ENCODE data around the gene FBXO24.
"Not testable (repeated sequence)": the region's sequence is repeated elsewhere in the genome, so short reads cannot be mapped to it uniquely, and the experiment has no call there.

The FBXO24 gene

DNA sequence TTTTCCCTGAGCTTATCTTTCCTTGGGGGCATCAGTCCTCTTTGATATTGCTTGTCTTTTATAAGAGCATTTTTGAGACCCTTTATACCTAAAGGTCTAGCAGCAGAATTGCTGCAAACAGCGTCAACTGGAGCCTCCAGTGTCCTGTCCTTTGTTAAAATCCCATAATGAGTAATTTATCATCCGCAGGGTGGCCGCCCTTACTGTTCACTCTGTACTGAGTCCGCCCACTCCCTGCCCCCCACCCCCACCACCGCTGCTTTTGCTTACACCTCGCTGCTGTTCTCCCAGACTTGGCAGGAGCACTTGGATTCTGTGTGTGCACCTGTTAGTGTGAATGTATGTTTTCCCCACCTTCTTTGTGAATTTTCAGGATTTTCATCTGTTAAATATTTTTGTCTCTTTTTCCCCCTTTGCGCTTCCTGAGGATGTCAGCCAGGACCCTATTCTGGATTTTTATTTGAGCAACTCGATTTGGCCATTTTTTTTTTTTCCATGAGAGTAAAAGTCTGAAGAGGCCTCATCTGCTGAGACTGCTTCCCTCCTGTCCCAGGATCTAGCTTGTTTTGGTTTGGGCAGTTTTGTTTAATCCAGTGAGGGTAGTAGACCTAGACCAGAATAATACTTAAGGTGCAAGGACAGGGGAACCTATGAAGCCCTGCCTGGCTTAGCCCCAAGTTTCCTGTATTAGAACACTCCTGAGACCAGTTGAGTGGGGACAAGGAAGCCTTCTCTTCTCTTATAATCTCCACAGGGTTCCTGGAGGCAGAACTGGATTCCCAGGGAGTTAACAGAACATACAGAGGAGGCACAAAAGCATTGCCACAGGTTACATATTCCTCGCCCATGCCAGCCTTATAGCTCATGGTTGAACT is 39.0 kb upstream of the FBXO24 start:
- Mint-ChIP-seq H3K4me1 (ENCODE audit: low read depth) (peaks cover 66% of the 10 kb centered on the region), H3K4me3 (peak overlapping the region; percentile 64), H3K36me3 (ENCODE audit: low read depth) (peaks cover 16% of the 10 kb centered on the region), H3K27me3 (ENCODE audit: low read depth) (no peaks in the 10 kb centered on the region), H3K27ac (peak overlapping the region; percentile 93), H3K9me3 (no peaks in the 10 kb centered on the region)

DNA sequence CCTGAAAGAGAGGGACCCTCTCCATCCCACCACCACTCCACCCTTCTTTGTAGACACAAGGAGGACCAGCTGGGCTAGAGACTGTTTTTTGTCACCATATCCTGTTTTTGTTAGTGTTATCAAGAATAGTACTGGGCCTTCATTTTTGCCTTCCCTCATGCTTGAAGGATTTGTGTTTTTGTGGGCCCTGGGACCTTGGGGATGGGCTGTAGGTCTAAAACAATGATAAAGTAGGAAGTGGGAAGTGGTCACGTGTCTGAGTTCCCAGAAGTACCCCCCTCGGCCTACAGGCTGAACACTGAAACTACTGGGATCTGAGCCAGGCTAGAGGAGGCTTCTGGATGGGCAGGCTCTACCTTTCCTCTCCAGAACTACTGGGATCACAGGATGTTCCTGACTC is 38.3 kb upstream of the FBXO24 start:
- peaks cover 66% of the 10 kb centered on the region for H3K4me1 Mint-ChIP-seq (ENCODE audit: low read depth)
- H3K27me3 Mint-ChIP-seq (ENCODE audit: low read depth), result no peaks in the 10 kb centered on the region
- peak overlapping the region; percentile 93 for H3K27ac Mint-ChIP-seq
- H3K9me3 Mint-ChIP-seq, result no peaks in the 10 kb centered on the region
- H3K4me3 Mint-ChIP-seq, result peak overlapping the region; percentile 64
- peaks cover 21% of the 10 kb centered on the region for H3K36me3 Mint-ChIP-seq (ENCODE audit: low read depth)

DNA sequence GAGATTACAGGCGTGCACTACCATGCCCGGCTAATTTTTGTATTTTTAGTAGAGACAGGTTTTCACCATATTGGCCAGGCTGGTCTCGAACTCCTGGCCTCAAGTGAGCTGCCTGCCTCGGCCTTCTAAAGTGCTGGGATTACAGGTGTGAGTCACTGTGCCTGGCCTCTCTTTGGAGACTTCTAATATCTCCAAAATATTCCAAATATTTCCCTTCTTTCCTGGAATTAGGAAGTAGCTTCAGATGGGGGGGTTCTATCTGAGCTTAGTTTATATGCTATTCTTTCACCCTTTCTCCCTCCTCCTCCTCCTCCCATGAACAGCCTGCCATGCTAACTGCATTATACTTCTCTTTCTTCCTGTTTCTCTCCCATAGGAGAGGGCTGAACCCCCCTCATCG is 37.7 kb upstream of the FBXO24 start:
- Mint-ChIP-seq H3K4me3 (peak overlapping the region; percentile 46), H3K4me1 (ENCODE audit: low read depth) (peaks cover 62% of the 10 kb centered on the region), H3K36me3 (ENCODE audit: low read depth) (peaks cover 21% of the 10 kb centered on the region), H3K27ac (peak overlapping the region; percentile 93)
- not testable (repeated sequence) for H3K9me3 Mint-ChIP-seq; H3K27me3 Mint-ChIP-seq (ENCODE audit: low read depth)

DNA sequence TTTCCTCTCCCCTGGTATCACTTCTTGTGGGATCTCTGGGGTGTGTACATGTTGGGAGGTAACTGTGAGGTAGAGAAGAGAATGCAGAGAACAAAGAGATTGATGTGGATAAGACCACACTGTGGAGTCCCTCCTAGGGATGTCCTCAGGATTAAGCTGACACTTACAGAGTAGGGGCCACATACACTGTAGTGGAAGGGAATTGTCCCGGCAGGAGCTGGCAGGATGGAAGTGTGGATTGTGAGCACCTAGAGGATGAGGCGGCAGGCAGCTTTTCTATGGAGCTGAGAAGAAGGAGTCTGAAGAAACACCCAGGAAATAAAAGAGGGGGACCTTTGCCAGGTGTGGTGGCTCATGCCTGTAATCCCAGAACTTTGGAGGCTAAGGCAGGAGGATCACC is 33.6 kb upstream of the FBXO24 start:
- Mint-ChIP-seq H3K27ac (peak overlapping the region; percentile 18), H3K4me1 (ENCODE audit: low read depth) (peaks cover 25% of the 10 kb centered on the region), H3K36me3 (ENCODE audit: low read depth) (peaks cover 35% of the 10 kb centered on the region), H3K27me3 (ENCODE audit: low read depth) (no peaks in the 10 kb centered on the region), H3K9me3 (no peaks in the 10 kb centered on the region), H3K4me3 (no peak overlapping the region)

DNA sequence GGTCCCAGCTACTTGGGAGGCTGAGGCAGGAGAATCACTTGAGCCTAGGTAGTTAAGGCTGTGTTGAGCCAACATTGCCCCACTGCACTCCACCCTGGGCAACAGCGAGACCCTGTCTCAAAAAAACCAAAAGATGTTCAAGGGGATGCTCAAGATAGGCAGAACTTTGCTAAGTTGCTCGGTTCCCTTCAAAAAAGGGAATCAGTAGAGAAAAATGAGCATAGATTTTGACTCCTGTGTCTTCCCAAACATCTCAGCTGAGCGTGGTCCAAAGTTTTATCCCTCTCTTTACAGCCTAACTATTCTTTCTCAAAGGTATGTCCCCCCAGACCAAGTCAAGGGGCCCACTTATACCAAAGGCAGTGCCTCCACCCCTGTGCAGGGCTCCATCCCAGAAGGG is 33.1 kb upstream of the FBXO24 start:
- H3K27ac Mint-ChIP-seq, result no peak overlapping the region
- no peaks in the 10 kb centered on the region for H3K9me3 Mint-ChIP-seq
- peaks cover 32% of the 10 kb centered on the region for H3K36me3 Mint-ChIP-seq (ENCODE audit: low read depth)
- no peak overlapping the region for H3K4me3 Mint-ChIP-seq
- peaks cover 20% of the 10 kb centered on the region for H3K4me1 Mint-ChIP-seq (ENCODE audit: low read depth)
- H3K27me3 Mint-ChIP-seq (ENCODE audit: low read depth), result no peaks in the 10 kb centered on the region

DNA sequence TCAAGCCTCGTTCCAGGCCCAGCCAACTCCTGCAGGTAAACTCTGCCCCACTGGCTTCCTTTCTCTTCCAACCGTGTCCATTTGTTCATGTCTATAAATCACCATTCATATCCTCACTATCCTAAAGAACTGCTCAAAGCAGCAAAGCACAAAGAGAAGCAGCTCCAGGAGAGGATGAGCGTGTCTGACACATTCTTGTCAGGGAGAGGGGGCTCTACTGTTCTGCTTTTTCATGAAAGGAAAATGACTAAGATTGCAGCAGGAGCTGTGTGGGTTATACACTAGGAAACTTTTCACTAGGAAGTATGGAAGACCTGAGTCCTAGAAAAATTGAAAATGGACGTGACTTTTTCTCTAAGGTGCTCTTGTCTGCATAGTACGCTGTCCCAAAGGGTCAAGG is 30.4 kb upstream of the FBXO24 start:
- Mint-ChIP-seq H3K9me3 (no peaks in the 10 kb centered on the region), H3K4me1 (ENCODE audit: low read depth) (peaks cover 11% of the 10 kb centered on the region), H3K27ac (no peak overlapping the region), H3K36me3 (ENCODE audit: low read depth) (peaks cover 25% of the 10 kb centered on the region), H3K27me3 (ENCODE audit: low read depth) (no peaks in the 10 kb centered on the region), H3K4me3 (no peak overlapping the region)

DNA sequence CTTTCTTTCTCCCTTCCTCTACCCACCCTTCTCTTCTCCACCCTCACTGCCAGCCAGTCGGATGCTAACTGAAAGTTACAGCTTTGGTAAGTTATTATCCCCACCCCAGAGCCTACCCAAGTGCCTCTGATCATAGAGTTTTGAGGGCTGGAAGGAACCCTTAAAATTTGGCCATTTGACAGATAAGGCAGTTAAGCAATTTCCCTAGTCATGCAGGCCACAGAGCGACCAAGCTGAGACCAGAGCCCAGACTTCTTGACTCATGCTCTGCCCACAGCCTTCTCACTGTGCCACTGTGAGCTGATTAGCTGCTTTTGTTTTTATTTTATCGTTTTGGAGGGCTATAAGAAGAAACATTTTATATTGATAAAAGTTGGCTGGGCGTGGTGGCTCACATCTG is 29.6 kb upstream of the FBXO24 start:
- H3K4me1 Mint-ChIP-seq (ENCODE audit: low read depth), result peaks cover 10% of the 10 kb centered on the region
- no peak overlapping the region for H3K27ac Mint-ChIP-seq

DNA sequence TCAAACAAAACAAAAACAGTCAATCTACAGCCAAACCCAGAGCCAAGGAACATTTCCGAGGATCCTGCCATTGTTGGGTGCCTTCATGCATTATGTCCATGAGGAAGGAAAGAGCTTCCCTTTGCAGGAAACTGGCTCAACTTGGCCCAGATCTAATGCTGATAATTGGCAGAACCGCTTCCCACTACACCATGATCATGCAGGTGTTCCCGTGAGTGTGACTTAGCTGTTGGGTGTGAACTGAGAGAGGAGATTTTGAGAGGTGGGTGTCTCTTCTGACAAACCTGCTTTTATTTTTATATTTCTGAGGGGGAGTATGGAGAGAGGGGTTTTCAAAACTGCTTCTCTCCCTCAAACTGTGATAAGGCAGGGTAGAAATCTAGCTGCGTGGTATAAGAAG is 27.0 kb upstream of the FBXO24 start:
- no peak overlapping the region for H3K27ac Mint-ChIP-seq
- no peak overlapping the region for H3K4me3 Mint-ChIP-seq
- H3K27me3 Mint-ChIP-seq (ENCODE audit: low read depth), result no peaks in the 10 kb centered on the region
- H3K4me1 Mint-ChIP-seq (ENCODE audit: low read depth), result peaks cover 8% of the 10 kb centered on the region
- peaks cover 20% of the 10 kb centered on the region for H3K36me3 Mint-ChIP-seq (ENCODE audit: low read depth)
- H3K9me3 Mint-ChIP-seq, result no peaks in the 10 kb centered on the region

More for the DNA sequence above, 29.6 kb upstream of the FBXO24 start:
- no peaks in the 10 kb centered on the region for H3K27me3 Mint-ChIP-seq (ENCODE audit: low read depth)
- peaks cover 24% of the 10 kb centered on the region for H3K36me3 Mint-ChIP-seq (ENCODE audit: low read depth)
- no peaks in the 10 kb centered on the region for H3K9me3 Mint-ChIP-seq
- H3K4me3 Mint-ChIP-seq, result no peak overlapping the region

DNA sequence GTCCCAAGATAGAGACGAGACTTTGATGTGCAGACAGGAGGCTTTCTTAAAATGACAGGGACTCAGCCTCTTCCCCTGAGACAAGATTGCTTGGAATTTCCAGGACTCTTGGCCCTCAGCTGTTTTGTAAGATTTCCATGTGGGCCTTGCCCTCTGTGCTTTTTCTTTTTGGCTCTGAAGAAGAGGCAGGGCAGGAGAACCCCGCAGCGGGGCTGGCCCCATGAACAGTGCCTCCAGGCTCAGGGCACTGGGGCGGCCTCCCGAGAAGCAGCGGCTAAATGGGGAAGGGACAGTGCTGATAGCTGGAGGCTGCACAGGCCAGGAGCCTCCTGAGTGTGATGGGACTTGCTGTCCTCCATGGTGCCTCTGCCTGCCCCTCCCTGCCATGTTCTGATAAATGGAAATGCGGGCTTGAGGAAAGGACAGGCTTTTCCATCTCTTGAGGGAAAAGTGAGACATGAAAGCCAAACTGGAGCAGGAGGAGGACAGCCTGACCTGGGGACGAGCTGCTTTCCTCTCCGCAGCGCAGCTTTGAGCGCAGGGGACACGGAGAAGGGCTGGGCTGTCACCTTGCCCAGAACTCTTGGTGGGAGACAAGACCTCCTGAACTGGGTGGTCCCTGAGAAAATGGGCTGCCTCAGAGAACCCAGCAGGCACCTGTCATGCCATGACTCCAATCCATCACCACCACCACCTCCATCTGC is 24.5 kb upstream of the FBXO24 start:
- Mint-ChIP-seq H3K9me3 (no peaks in the 10 kb centered on the region), H3K27me3 (ENCODE audit: low read depth) (no peaks in the 10 kb centered on the region), H3K4me1 (ENCODE audit: low read depth) (peaks cover 4% of the 10 kb centered on the region), H3K4me3 (no peak overlapping the region), H3K36me3 (ENCODE audit: low read depth) (peaks cover 14% of the 10 kb centered on the region), H3K27ac (no peak overlapping the region)

DNA sequence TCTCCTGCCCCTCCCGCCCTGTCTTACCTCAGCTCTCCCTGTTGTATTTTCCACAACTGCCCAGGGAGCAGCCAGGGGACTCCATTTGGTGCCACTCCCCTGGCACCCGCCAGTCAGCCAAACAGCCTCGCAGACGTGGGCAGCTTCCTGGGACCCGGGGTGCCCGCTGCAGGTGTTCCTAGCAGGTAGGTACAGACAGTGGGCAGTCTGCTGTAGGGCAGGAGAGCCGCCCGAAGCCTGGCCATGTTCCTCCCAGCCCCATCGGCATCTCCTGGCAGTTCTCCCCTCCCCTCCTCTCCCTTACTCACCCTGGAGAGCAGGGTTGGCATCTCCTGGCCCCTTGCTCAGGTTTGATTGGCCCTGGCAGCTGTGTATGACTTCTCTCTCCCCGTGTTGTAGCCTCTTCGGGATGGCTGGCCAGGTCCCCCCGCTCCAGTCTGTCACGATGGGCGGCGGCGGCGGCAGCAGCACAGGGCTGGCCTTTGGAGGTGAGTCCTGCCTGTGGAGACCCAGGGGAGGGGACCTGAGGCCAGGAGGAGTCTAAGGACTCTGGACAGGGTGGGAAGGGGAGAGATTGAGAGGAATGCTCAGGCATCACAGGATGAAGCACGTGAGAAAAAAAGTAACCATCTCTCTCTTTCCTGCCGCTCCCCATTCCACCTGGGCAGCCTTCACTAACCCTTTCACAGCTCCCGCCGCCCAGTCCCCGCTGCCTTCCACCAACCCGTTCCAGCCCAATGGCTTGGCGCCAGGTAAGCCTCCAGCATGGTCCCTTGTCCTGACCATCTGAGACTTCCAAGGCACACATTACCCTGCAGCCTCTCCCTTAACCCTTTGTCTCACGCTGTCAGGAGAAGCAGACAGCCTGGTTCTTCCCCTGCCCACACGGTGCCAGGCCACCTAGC is 23.7 kb upstream of the FBXO24 start:
- Mint-ChIP-seq H3K9me3 (no peaks in the 10 kb centered on the region), H3K4me3 (no peak overlapping the region), H3K27me3 (ENCODE audit: low read depth) (no peaks in the 10 kb centered on the region), H3K27ac (no peak overlapping the region), H3K36me3 (ENCODE audit: low read depth) (peaks cover 11% of the 10 kb centered on the region), H3K4me1 (ENCODE audit: low read depth) (peaks cover 4% of the 10 kb centered on the region)

DNA sequence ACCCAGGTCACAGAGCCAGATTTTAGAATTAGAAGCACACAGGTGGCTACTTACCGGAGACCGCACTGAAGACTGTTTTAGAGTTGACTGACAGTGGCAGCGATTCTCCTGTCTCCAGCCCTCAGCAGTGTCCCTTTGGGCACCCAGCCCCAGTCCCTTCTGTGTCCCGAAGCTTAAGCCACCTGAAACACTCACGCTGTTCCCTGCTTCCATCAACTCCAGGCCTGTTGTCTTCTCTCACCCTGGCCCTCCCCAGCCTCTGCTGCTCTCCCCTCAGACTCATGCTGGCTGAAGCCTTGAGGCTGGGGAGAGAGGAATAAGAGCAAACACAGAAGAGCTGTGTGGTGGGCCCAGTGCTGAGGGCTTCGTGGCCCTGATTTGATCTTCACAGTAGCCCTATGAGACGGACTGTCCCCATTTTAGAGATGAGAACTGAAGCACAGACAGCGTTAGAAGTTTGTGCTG is 23.0 kb upstream of the FBXO24 start:
- H3K27ac Mint-ChIP-seq, result no peak overlapping the region
- no peaks in the 10 kb centered on the region for H3K27me3 Mint-ChIP-seq (ENCODE audit: low read depth)
- H3K9me3 Mint-ChIP-seq, result no peaks in the 10 kb centered on the region
- H3K4me1 Mint-ChIP-seq (ENCODE audit: low read depth), result peaks cover 6% of the 10 kb centered on the region
- H3K4me3 Mint-ChIP-seq, result no peak overlapping the region
- peaks cover 9% of the 10 kb centered on the region for H3K36me3 Mint-ChIP-seq (ENCODE audit: low read depth)

DNA sequence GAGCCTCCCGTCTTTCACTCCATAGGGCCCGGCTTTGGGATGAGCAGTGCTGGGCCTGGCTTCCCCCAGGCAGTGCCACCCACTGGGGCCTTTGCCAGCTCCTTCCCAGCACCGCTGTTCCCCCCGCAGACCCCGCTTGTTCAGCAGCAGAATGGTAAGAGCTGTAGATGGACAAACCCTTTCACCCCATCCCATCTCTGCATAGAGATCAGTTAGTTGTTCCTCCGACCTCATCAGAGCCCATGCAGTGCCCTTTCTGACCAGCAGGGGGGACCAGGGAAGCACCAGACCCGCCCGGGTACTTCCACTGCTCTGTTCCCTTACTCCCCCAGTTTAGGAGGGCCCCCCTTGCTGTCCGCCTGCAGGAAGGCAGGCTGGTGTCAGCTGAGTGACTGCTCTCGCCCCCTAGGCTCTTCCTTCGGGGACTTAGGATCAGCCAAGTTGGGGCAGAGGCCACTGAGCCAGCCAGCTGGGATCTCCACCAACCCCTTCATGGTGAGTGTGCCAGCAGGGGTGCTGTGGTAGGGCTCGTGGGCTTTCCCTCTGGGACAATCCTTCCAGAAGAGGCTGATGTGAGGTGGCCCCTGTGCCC is 22.2 kb upstream of the FBXO24 start:
- Mint-ChIP-seq H3K4me3 (no peak overlapping the region), H3K36me3 (ENCODE audit: low read depth) (peaks cover 9% of the 10 kb centered on the region), H3K27ac (no peak overlapping the region), H3K27me3 (ENCODE audit: low read depth) (no peaks in the 10 kb centered on the region), H3K9me3 (no peaks in the 10 kb centered on the region), H3K4me1 (ENCODE audit: low read depth) (peaks cover 10% of the 10 kb centered on the region)

DNA sequence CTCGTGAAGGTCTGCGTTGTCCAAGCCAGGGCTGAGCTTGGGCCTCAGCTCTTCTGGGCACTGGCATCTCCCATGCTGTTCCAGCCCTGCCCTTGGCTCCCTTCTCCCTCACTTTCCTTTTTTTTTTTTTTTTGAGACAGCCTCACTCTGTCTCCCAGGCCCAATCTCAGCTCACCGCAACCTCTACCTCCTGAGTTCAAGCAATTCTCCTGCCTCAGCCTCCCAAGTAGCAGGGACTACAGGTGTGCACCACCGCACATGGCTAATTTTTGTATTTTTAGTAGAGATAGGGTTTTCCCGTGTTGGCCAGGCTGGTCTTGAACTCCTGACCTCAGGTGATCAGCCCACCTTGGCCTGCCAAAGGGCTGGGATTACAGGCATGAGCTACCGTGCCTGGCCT is 21.7 kb upstream of the FBXO24 start:
- H3K36me3 Mint-ChIP-seq (ENCODE audit: low read depth); H3K4me3 Mint-ChIP-seq; H3K9me3 Mint-ChIP-seq; H3K27me3 Mint-ChIP-seq (ENCODE audit: low read depth): not testable (repeated sequence)
- Mint-ChIP-seq H3K27ac (peak overlapping the region; percentile 52), H3K4me1 (ENCODE audit: low read depth) (peaks cover 13% of the 10 kb centered on the region)

DNA sequence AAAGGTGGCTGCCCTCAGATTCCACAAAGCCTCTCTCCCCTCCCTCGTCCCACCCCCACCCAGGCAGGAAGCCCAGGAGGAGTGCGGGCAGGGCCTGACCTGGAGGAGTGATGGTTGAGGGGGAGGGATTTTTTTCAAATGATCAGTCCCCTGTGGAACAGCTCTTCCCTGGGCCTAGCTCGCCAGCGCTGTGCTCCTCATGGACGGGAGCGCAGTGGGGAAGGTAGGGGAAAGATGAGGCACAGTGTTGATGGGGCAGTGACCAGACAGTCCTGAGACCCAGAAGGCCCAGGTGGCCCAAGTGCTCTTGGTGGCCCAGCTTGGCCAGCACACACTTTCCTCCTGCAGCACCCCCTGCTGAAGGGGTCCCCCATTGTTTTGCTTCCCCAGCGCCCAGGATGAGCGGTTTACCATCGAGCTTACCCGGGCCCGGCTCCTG is 21.0 kb upstream of the FBXO24 start:
- peaks cover 8% of the 10 kb centered on the region for H3K36me3 Mint-ChIP-seq (ENCODE audit: low read depth)
- no peaks in the 10 kb centered on the region for H3K9me3 Mint-ChIP-seq
- H3K27ac Mint-ChIP-seq, result no peak overlapping the region
- no peaks in the 10 kb centered on the region for H3K27me3 Mint-ChIP-seq (ENCODE audit: low read depth)
- peaks cover 14% of the 10 kb centered on the region for H3K4me1 Mint-ChIP-seq (ENCODE audit: low read depth)
- H3K4me3 Mint-ChIP-seq, result no peak overlapping the region

All from T-helper 1 cell treated with Interleukin-12 subunit alpha and Interleukin-12 subunit beta and Interleukin-4 antibody, amounts not matched to agents 30 μg/mL and 1 μg/mL, for 36 hours (primary cell).